Activated CD8-positive, alpha-beta memory T cell treated with anti-CD3 and anti-CD28 coated beads, Interleukin-2, amount 50 U/mL, for 4 hours (primary cell): ENCODE data around the gene FETUB.

ENCODE experiments used
- DNase-seq: peaks from one replicate; pipeline ENCODE4 v3.0.0-alpha.2; 2020

Gene FETUB

DNA sequence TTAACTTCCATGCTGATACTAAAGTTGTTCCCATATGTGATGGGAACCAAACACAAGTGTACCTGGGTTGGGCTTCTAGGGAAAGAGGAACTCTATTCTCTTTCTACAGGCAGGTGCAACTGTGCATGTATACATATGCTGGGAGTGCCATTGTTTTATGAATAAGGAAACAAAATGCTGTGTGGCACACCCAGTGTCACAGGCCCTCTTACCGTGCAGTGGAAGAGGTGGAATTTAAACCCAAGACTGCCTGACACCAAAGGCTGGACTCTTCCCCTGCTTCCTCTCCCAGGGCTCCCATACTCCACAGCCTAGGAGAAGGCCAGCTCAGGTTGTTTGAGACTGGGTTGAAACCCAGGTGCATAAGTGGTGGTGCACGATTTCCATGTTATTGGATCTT is 1.9 kb upstream of the FETUB start:
- DNase-seq: no peak

GRCh38 chr3:186640473-186640818 is 247 bp downstream of the FETUB start:
- no peak for DNase-seq

DNA sequence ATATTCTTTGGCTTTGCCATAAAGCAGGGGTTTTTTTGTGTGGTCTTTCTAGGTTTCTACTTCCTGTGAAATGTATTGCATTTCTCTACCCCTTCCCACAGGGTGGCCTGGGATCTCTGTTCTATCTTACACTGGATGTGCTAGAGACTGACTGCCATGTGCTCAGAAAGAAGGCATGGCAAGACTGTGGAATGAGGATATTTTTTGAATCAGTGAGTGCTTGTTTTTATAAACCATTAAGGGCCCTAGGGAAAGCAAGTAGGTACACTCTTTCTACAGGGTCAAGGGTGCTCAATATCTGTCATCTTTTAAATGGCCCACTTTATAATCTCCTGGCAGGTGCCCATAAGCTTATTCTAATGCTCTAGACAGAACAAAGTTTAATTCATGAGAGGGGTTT is 730 bp downstream of the FETUB start:
- DNase-seq: no peak

DNA sequence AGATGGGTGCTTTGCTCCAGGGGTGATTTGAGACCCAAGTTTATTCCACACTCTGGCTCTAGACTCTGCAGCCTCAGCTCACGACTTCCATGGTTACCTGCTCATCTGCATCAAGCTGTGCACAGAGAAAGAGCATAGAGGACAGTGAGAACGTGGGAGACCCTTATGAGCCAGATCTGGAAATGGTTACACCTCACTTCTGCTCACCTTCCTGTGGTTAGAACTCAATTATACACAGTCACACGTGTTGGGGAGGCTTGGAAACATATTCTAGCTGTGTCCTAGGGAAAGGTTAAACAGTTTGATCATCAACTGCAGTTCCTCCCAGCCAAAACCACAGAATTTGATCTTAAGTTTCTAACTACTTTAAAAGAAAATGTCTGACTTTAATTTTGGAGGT is 1.8 kb downstream of the FETUB start:
- no peak for DNase-seq

- no peak for DNase-seq
Measured at GRCh38 chr3:186643493-186643892, 3.3 kb downstream of the FETUB start.

GRCh38 chr3:186644683-186645082 is 4.5 kb downstream of the FETUB start:
- DNase-seq: no peak

GRCh38 chr3:186646106-186646505 is 5.9 kb downstream of the FETUB start:
- no peak for DNase-seq

- no peak for DNase-seq
Measured at GRCh38 chr3:186646841-186647240, 6.6 kb downstream of the FETUB start.

GRCh38 chr3:186648851-186649250 is 8.7 kb downstream of the FETUB start:
- no peak for DNase-seq

GRCh38 chr3:186651678-186652215 is 11.5 kb downstream of the FETUB start:
- no peak for DNase-seq

DNA sequence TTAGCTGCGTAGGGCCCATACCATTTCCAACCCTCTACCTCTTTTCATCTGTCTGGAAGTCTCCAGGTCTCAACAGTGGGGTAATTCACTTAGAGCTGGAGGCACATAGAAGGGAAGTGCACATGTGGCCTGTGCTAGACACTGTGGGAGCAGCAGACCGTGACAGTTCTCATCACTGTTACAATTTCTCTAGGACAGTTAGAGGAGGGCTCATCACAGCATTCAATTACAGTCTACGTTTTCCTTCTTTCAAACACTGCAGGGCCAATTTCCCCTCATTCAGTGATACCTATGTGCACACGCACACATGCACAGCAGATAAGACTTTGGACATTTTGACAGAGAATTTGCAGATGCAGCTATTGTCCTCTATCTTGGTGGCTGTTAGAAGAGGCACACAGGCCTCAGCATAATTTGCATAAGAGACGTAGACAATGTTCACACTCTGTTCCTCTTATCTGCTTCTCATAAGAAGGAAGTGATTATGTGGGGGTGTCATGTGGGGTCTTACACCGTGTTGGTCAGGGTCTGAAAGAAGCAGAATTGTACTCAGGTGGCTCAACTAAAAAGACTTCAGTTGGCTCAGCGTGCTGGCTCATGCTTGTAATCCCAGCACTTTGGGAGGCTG is 13.0 kb downstream of the FETUB start:
- DNase-seq: no peak

GRCh38 chr3:186653984-186654383 is 13.8 kb downstream of the FETUB start:
- no peak for DNase-seq

GRCh38 chr3:186663361-186664118 is 23.3 kb downstream of the FETUB start:
- DNase-seq: no peak

- DNase-seq: no peak
Measured at GRCh38 chr3:186664119-186664495, 23.9 kb downstream of the FETUB start.

- no peak for DNase-seq
Measured at GRCh38 chr3:186664506-186664905, 24.3 kb downstream of the FETUB start.

- DNase-seq: no peak
Measured at GRCh38 chr3:186665625-186666188, 25.5 kb downstream of the FETUB start, which contains the start of gene HRG. TSS of gene HRG (plus strand) at chr3:186666014. CDS start at chr3:186666032, 18 bp downstream.

DNA sequence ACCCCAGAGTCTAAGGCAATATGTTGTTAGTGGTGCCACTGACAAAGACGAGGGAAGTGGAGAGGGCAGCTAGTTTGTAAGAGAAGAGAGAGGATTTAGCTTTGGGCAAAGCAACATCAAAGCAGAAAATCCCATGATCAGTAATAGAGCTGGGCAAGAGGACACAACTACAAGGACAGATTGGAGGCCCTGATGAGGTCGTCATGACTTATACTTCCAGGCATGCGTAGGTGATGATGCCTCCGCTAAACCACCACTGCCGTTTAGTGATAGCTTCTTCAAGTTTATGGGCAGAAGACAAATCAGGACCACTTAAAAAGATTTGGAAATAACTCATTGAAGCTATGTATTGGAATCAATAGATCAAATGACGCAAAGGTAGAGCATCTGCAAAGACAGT is 28.2 kb downstream of the FETUB start:
- no peak for DNase-seq

GRCh38 chr3:186669378-186670084 is 29.3 kb downstream of the FETUB start:
- DNase-seq: no peak

DNA sequence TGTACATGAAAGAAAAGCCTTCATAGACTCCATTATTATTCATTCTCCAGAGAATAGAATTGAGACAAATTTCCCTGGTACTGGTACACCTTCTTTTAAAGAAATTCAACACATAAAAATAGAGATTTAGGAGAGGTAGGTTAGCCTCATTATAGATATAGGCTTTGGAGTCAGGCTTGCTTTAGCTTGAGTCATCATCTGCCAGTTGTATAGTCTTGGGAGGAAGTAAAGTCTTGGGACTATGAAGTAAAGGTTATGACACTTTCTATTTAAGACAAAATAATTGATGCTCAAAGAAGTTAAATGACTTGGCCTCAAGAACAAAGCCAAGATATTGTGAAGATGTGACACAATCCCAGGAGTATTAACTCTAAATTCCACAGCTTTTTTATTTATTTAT is 30.0 kb downstream of the FETUB start:
- DNase-seq: no peak

DNA sequence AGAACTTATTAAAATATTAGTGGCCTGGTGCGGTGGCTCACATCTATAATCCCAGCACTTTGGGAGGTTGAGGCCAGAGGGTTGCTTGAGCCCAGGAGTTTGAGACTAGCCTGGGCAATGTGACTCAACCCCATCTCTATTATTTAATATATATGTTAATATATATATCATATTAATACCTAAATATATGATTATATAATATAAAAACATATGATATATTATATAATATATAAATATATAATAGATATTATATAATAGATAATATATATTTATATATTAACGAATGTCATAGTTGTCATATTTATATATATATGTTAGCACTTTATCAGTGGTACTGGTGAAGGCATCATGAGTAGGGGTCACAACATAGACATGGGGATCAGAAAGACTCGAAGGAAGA is 30.9 kb downstream of the FETUB start:
- DNase-seq: no peak

DNA sequence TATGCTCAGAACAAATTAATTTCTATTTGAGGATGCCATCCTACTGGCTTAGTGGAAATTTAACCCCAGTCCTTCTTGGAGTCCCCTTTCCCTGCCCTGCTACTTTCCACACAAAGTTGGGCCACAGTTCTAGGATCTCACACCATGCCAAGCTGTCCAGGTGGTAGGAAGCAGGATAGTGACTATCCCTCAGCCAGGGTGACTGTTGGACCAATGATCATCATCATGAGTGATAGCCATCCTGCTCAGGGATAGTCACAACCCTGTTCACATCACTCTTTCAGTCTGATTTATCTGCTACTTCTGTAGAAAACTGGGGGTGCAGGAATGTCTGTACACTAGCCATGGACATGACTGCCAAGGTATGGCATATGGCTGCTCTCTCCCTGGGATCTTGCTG is 38.4 kb downstream of the FETUB start:
- no peak for DNase-seq

DNA sequence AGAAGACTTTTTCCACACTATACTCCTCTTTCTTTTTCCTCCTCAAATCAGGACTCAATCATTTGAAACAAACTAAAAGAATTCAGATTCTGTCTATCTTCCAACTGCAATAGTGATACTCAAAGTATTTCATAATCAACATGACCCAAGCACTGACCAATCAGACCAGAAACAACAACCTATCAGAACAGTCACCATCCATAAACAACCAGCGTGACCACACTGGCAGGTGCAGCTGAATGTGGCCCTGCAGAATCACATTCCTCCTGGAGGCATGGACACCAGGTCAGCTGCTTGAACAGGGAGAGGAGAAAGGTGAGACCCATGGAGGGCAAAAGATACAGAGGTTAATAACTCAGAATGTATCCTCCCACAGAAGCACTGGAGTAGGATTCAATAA is 39.0 kb downstream of the FETUB start:
- no peak for DNase-seq

DNA sequence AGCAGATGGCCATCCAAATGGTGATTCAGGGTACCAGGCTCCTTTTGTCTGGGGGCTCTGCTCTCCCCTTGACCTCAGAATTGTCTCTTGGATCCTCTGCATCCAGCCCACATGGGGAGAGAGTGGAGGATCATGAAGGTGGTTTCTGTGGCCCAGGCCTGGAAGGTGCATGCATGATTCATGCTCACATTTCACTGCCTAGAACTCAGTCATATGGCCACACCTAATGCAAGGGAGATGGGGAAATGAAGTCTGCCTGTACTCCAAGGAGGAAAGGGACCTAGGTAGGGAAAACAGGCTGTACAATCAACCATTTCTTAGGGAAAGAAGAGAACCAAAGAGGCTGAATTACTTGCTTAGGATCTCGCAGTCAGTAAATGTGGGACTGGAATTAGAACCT is 40.7 kb downstream of the FETUB start:
- DNase-seq: no peak

GRCh38 chr3:186682812-186683211 is 42.6 kb downstream of the FETUB start:
- no peak for DNase-seq
